Esophagus squamous epithelium (tissue), 5 donors: ENCODE data around the gene BLTP3A. TPM values are rescaled to one million over a fixed set of nuclear protein-coding genes. Genes with fewer than 3 reads are reported as not detected.
"Not testable (repeated sequence)": the region's sequence is repeated elsewhere in the genome, so short reads cannot be mapped to it uniquely, and the experiment has no call there.

Experiments used
- DNase-seq: peaks from one replicate; lab custom pipeline; 2025; lab: John Stamatoyannopoulos, UW
- H3K27ac ChIP-seq, 4 donors: fragments of 200-600 bp; sonication (generic); one replicate each; pipeline ENCODE4 v1.5.1; 2016 to 2019; ENCODE audit warnings: mild to moderate bottlenecking in 1 of 4
- H3K27me3 ChIP-seq, 4 donors: fragments of 200-600 bp; sonication (generic); 1 replicate in 3 of 4; 2 replicates in 1 of 4; pipeline versions ENCODE4 v1.5.1 to v1.6.0; 2017 to 2021; ENCODE audit warnings: antibody characterized with exemption in 1 of 4
- H3K36me3 ChIP-seq, 3 donors: fragments of 200-600 bp; sonication (generic); one replicate each; pipeline ENCODE4 v1.5.1; 2016 to 2019
- H3K4me1 ChIP-seq, 3 donors: fragments of 200-600 bp; sonication (generic); one replicate each; pipeline ENCODE4 v1.5.1; 2017 to 2019
- H3K4me3 ChIP-seq, 4 donors: fragments of 200-600 bp; sonication (generic); 1 replicate in 3 of 4; 2 replicates in 1 of 4; pipeline ENCODE4 v1.5.1; 2016 to 2019; ENCODE audit warnings: mild to moderate bottlenecking in 2 of 4, moderate library complexity in 1 of 4
- H3K9me3 ChIP-seq, 3 donors: fragments of 200-600 bp; sonication (generic); one replicate each; pipeline ENCODE4 v1.5.1; 2016 to 2019
- POLR2A ChIP-seq, 4 donors: fragments of 450-650 bp; IDR thresholded peaks; one replicate each; pipeline ENCODE4 v1.6.1; 2017; ENCODE audit warnings: antibody characterized with exemption in 4 of 4, mild to moderate bottlenecking in 4 of 4, moderate library complexity in 3 of 4
- WGBS, 2 donors: methylation state at CpG; one replicate each; pipeline ENCODE4 v1.1.5; 2018; 5-methylcytosine and 5-hydroxymethylcytosine counted together
- intact Hi-C: fragments of 100-400 bp; cut with DNase I; formaldehyde crosslinking; loops from one replicate; pipeline ENCODE4 v1.15.0; 2022
- total RNA-seq, 4 donors: library from RNA; depleted of rRNA; stranded (reverse); fragments of >200 nt; gene quantifications; one replicate each; pipeline ENCODE4 v1.1.0, GENCODE V29; 2016
- TF ChIP-seq, protein P1 (sequence below), 6 experiments: fragments of 450-650 bp in 4 of 6; fragments of 200-600 bp in 2 of 6; sonication (generic) in 2 of 6; IDR thresholded peaks; one replicate each; pipeline ENCODE4 v1.5.1; 2016 to 2019; ENCODE audit warnings: antibody characterized with exemption in 6 of 6, mild to moderate bottlenecking in 4 of 6, moderate library complexity in 4 of 6
- donor health status: DM: yes; HTN: yes; CAD: no.

Gene BLTP3A
- total RNA-seq, 4 donors from 2014 or later = 7.0 to 8.2 (median 7.5) TPM

- TF ChIP-seq, protein P1, sequence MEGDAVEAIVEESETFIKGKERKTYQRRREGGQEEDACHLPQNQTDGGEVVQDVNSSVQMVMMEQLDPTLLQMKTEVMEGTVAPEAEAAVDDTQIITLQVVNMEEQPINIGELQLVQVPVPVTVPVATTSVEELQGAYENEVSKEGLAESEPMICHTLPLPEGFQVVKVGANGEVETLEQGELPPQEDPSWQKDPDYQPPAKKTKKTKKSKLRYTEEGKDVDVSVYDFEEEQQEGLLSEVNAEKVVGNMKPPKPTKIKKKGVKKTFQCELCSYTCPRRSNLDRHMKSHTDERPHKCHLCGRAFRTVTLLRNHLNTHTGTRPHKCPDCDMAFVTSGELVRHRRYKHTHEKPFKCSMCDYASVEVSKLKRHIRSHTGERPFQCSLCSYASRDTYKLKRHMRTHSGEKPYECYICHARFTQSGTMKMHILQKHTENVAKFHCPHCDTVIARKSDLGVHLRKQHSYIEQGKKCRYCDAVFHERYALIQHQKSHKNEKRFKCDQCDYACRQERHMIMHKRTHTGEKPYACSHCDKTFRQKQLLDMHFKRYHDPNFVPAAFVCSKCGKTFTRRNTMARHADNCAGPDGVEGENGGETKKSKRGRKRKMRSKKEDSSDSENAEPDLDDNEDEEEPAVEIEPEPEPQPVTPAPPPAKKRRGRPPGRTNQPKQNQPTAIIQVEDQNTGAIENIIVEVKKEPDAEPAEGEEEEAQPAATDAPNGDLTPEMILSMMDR (IDR thresholded peaks at IDR 0.05) = no peak
- TF ChIP-seq POLR2A (IDR thresholded peaks at IDR 0.05) = no peak
- Histone ChIP-seq H3K27ac (no peak overlapping the region), H3K27me3 (no peaks in the 10 kb centered on the region), H3K9me3 (no peaks in the 10 kb centered on the region), H3K4me1 (peaks cover 0 to 5% (median 0%) of the 10 kb centered on the region in 3 donors), H3K36me3 (no peaks in the 10 kb centered on the region), H3K4me3 (no peak overlapping the region)
- 87 to 90% methylated on average over 3 of the region's 3 CpGs for whole genome bisulfite sequencing, 2 donors
- no peak for DNase-seq
- intact Hi-C loops = no loop called here
These were observed 7.7 kb downstream of the BLTP3A start for GRCh38 chr6:34799547-34799946.

DNA sequence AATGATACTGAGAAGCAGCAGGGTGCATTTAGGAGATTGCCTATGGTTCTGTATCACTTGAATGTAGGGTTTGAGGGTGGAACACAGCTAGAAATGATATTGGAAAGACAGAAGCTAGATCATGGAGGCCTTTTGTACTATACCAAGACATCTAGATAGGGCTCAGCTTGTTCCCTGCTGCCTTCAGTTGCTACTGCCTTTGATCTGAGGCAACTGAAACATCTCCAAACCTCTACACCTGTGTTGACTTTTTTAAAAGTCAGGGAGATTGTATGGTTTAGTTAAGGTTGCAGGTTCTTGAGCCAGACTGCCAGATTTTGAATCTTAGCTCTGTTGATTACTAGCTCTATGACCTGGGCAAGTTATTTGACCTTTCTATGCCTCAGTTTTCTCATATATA, 12.7 kb downstream of the BLTP3A start:
- Histone ChIP-seq H3K27ac (no peak overlapping the region), H3K36me3 (no peaks in the 10 kb centered on the region), H3K9me3 (no peaks in the 10 kb centered on the region), H3K27me3 (no peaks in the 10 kb centered on the region), H3K4me3 (no peak overlapping the region), H3K4me1 (peaks cover 0 to 14% (median 5%) of the 10 kb centered on the region in 3 donors)
- no peak for DNase-seq
- intact Hi-C loops = no loop called here
- TF ChIP-seq, protein P1 (IDR thresholded peaks at IDR 0.05) = no peak
- no peak for TF ChIP-seq POLR2A (IDR thresholded peaks at IDR 0.05)

GRCh38 chr6:34805074-34805473, 13.2 kb downstream of the BLTP3A start:
- H3K27me3 ChIP-seq, H3K36me3 ChIP-seq, H3K9me3 ChIP-seq, intact Hi-C loops, DNase-seq, H3K27ac ChIP-seq, H3K4me3 ChIP-seq: not testable (repeated sequence)
- WGBS, 2 donors = 75 to 88% methylated on average over 6 of the region's 6 CpGs
- H3K4me1 ChIP-seq = peaks cover 0 to 14% (median 5%) of the 10 kb centered on the region in 3 donors

GRCh38 chr6:34806738-34807453, 15.0 kb downstream of the BLTP3A start:
- DNase-seq = no peak
- TF ChIP-seq, protein P1 (IDR thresholded peaks at IDR 0.05) = no peak
- TF ChIP-seq POLR2A (IDR thresholded peaks at IDR 0.05) = no peak
- Histone ChIP-seq H3K36me3 (no peaks in the 10 kb centered on the region), H3K27me3 (no peaks in the 10 kb centered on the region), H3K4me3 (no peak overlapping the region), H3K27ac (no peak overlapping the region), H3K9me3 (no peaks in the 10 kb centered on the region), H3K4me1 (peaks cover 0 to 14% (median 5%) of the 10 kb centered on the region in 3 donors)
- WGBS, 2 donors = 73 to 74% methylated on average over 7 to 8 of the region's 9 CpGs
- intact Hi-C loops = no loop called here

DNA sequence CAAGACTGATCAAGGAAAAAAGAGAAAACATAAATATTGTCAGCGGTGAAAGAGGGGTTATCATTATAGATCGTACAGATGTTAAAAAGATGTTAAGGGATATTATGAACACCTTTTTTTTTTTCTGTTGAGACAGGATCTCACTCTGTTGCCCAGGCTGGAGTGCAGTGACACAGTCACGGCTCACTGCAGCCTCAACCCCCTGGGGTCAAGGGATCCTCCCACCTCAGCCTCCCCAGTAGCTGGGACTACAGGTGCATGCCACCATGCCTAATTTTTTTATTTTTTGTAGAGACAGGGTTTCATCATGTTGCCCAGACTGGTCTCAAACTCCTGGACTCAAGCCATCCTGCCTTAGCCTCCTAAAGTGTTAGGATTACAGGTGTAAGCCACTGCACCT, 16.6 kb downstream of the BLTP3A start:
- 93 to 96% methylated on average over 3 of the region's 3 CpGs for WGBS, 2 donors

DNA sequence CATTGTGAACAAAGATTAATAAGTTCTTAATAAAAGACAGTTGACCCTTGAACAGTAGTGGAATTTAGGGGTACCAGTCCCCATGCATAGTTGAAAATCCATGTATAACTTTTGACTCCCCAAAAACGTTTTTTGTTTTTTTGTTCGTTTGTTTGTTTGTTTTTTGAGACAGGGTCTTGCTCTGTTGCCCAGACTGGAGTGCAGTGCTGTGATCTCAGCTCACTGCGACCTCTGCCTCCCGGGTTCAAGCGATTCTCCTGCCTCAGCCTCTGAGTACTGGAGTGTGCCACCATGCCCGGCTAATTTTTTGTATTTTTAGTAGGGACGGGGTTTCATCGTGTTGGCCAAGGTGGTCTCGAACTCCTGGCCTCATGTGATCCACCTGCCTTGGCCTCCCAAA, 17.5 kb downstream of the BLTP3A start:
- peaks cover 0 to 14% (median 5%) of the 10 kb centered on the region in 3 donors for H3K4me1 ChIP-seq
- WGBS, 2 donors = 80 to 86% methylated on average over 9 of the region's 9 CpGs
- H3K4me3 ChIP-seq, DNase-seq, H3K36me3 ChIP-seq, H3K9me3 ChIP-seq, H3K27me3 ChIP-seq, intact Hi-C loops, H3K27ac ChIP-seq: not testable (repeated sequence)

More for the DNA sequence above, 16.6 kb downstream of the BLTP3A start:
- H3K9me3 ChIP-seq, DNase-seq, H3K4me3 ChIP-seq, H3K36me3 ChIP-seq, H3K27me3 ChIP-seq, intact Hi-C loops, H3K27ac ChIP-seq: not testable (repeated sequence)
- H3K4me1 ChIP-seq = peaks cover 0 to 14% (median 5%) of the 10 kb centered on the region in 3 donors
